GM21381 (cell line): ENCODE results near the gene RBFA.
"Not testable (repeated sequence)": the region's sequence is repeated elsewhere in the genome, so short reads cannot be mapped to it uniquely, and the experiment has no call there.

Experiments
- ATAC-seq: cut with Tn5 transposase; IDR thresholded peaks from one replicate; pipeline ENCODE4 v1.9.1; 2021; ENCODE audit warnings: mild to moderate bottlenecking, moderate library complexity; ENCODE audit not compliant: unreplicated experiment

The RBFA gene

GRCh38 chr18:80027719-80028118 lies 6.5 kb upstream of the RBFA start:
- ATAC-seq = not testable (repeated sequence)

DNA sequence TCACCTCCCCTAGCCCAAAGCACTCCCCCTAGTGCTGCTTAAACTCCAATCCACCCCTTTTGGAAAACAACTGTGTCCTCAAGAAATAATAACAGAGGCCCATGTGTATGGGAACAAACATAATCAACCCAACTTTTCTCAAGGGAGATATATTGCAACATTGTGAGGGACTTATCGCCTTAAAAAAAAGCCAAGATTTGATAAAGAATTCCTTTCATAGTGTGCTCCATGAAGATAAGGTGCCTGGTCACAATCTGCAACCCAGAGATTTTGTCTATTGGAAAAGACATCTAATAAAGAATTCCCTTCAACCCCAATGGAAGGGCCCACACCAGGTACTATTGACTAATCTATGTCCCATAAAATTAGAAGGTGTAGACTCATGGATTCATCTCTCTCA lies 4.5 kb upstream of the RBFA start:
- ATAC-seq = no peak

GRCh38 chr18:80033181-80034067 lies 810 bp upstream of the RBFA start:
- no peak for ATAC-seq

- no peak for ATAC-seq
Measured at GRCh38 chr18:80034852-80035406, 695 bp downstream of the RBFA start.

DNA sequence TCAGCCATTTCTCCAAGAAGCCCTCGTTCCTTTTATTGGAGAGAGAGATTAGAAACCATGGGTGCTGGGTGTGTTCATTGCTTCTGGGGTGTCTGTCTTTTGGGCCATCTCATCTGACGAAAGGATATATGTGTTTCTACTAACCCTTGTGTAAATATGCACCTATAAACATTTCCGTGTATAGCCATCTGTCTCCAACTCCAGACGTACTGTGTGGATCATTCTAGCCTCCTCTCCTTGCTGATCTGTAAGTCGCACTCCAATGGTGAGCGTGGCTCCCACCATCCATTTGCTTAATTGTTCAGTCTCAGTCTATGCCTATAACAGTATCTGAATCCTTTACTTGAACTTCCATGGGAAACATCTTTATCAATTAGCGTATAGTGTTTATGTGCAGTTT lies 1.8 kb downstream of the RBFA start:
- ATAC-seq = no peak

DNA sequence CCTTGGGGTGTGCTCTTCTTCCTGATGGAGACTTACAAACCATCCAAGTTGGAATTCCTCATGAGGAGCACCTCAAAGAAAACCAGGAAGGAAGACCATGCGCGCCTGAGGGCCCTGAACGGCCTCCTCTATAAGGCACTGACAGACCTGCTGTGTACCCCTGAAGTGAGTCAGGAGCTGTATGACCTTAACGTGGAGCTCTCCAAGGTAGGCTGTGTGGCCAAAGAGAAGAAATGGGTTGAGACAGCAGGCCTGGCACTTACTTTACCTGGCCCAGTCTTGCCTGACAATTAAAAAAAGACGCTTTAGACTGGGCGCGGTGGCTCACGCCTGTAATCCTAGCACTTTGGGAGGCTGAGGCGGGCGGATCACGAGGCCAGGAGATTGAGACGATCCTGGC lies 3.1 kb downstream of the RBFA start:
- no peak for ATAC-seq

DNA sequence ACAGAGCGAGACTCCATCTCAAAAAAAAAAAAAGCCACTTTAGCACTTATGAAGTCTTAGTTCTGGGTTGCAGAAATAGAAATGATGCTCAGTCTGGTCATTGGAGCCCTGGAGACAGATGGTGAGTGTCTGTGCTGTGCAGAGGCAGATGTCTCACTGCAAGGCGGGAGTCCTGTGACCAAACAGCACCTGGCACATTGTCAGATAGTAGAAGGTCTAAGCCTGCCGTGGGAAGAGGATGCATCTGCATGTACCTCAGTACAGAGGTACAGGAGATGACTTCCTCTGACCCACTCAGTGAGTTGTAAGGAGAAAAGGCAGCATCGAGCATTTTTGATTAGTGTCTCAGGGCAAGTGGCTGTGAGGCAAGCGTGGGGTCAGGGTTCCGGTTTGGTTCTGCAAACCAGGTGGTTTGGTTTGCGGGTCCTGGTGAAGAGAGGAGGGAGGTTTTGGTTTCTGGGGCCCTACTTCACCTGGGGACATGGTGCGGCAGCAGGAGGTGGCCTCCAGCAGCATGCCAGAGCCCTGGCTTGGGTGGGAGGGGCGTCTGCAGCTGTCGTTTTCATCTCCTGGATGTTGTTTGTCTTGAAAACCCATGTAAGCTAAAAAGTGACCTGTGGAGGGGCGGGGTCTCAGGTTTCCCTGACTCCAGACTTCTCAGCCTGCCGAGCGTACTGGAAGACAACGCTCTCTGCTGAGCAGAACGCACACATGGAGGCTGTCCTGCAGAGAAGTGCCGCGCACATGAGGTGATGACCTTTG lies 3.8 kb downstream of the RBFA start:
- ATAC-seq = no peak

GRCh38 chr18:80040515-80040914 lies 6.3 kb downstream of the RBFA start:
- ATAC-seq = no peak

GRCh38 chr18:80041424-80041823 lies 7.2 kb downstream of the RBFA start:
- ATAC-seq = no peak

DNA sequence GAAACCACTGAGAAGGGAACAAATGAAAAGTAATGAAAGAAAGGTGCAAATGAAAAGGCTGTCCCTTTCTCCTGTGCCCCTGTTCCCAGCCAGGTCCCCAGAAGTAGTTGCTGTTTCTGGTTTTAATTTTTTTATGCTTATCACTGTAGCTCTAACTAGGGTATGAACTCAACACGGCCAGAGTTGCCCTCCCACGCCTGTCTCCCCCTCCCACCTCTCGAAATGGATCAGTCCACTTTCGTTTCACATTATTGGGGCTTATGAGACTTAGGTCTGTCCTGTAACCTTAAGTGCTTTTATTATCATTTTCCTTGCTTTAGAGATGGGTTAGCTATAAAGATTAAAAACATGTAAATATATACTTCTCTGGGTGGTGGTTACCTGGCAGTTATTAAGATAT lies 8.6 kb downstream of the RBFA start:
- ATAC-seq = no peak

- ATAC-seq = no peak
Measured at GRCh38 chr18:80044072-80044471, 9.8 kb downstream of the RBFA start.

GRCh38 chr18:80046011-80046410 lies 11.8 kb downstream of the RBFA start:
- no peak for ATAC-seq

DNA sequence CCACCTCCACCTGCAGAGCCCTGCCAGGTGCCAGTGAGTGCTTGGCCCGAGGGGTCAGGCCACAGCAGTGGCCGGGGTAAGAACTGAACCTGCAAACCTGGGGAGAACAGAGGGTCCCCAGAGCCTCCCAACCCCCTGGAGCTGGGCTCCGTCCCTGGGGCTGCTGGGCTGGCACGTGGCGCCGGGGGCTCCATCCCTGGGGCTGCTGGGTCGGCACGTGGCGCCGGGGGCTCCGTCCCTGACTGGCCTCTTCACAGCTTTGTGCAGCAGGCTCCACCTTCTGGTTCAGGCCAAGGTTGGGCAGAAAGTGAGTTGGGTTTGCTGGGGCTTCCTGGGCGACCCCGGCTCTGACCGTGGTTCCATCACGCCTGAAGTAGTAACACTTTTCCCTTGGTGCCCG lies 12.2 kb downstream of the RBFA start:
- ATAC-seq = no peak

DNA sequence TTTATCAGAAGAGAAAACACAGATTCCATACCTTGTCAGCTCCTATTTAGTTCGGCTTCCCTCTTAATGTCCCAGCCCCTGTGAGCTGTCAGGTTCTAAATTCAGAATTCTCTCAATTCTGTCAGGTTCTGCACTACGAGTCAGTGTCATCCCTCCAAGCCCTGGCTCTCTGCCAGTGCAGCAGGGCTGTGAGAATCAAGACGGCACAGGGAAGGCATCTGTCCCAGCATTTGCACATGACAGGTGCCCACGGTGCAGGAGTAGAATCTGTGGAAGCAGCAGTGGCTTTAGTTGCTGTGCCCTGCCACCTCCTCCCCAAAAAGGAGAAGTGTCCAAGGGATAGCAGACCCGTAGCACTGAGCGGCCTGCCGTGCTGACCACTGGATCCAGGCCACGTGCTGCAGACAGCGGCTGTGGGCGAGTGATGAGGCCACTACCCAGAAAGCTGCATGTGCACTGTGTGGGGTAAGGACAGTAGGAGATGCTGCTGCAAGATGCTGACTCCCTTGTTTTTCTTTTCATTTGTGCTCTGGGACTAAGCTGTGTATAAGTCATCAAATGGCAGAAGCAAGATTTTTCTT lies 12.8 kb downstream of the RBFA start:
- ATAC-seq = no peak

GRCh38 chr18:80050797-80051196 lies 16.6 kb downstream of the RBFA start:
- no peak for ATAC-seq

GRCh38 chr18:80056095-80056494 lies 21.9 kb downstream of the RBFA start:
- no peak for ATAC-seq

DNA sequence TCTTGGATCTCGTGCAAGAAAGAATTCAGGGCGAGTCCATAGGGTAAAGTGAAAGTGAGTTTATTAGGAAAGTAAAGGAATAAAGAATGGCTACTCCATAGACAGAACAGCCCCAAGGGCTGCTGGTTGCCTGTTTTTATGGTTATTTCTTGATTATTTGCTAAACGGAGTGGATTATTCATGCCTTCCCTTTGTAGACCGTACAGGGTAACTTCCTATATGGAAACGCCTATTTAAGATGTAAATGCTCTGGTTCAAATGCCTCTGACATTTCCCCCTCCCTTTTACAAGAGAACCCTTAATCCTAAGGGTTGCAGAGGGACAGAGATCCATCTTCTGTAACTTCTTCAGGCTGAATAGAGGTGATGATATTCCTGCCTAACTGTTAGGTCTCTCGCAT lies 25.7 kb downstream of the RBFA start:
- no peak for ATAC-seq

DNA sequence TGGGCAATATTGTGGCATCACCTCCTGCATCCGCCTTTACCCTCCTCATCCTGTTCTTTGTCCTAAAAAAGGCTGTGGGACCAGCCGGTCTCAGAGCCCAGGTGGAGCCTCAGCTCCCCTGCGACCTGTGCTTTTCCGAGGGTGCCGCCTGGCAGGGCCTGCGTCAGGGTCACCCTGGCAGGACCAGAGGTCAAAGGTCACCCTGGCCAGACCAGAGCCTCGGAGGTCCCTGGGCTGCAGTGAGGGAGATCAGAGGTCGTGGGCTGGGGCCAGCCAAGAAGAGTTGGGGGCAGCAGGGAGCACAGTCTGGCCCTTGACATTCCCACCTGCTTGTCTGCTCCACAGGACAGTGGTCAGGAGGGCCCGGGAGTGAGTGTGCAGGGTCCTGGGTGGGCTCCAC lies 31.5 kb downstream of the RBFA start:
- ATAC-seq = no peak

DNA sequence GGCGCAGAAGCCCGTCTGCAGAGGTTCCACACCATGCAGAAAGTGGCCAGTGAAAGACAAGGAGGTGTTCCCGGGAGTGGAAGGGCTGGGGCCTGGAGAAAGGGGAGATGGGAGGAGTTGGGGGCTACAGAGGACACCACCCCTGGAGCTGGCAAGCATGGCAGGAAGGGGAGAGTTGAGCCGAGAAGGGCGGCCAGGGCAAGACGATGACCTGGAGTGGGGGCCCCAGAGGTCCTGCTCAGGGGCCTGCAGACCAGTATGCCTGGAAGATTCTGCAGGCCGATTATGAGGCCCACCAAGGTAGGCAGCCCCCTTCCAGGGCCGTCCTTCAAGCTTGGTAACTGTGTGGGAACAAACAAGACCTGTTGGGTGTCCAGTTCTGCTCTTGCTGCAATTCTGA lies 33.1 kb downstream of the RBFA start:
- no peak for ATAC-seq

- no peak for ATAC-seq
Measured at GRCh38 chr18:80067897-80068296, 33.7 kb downstream of the RBFA start.

DNA sequence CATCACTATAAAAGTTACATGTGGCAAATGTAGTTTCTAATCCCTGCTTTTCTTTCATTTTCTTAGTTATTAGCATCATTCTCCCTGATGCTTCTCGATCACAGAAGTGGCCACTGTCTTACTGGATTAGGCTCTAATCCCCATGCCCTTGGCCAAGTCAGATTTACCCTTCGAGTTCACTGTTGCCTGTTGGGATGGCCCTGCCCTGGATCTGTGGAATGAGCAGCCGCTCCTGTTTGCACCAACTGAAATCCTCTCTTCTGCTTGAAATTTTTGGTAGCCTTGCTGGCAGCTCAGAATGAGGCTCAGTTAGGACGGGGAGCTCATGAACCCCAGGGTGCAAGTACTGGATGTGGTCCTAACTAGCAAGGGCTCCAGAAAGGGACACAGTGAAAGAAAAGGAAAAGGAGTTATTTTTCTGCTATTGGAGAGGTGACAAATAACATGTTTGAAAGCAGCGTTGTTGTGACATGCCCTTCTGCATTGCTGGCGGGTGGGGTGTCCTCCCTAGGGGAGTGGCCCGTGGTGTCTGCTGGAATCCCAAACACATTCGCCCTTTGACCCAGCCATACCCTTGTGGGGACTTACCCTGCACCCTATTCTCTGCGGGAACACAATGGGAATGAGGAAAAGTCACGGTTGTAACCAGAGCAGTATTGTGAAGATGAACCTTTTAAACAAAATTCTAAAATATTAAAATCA lies 34.5 kb downstream of the RBFA start:
- ATAC-seq = no peak
